ENCODE measurements around the gene SERHL2. TPM values are rescaled to one million over a fixed set of nuclear protein-coding genes. Genes with fewer than 3 reads are reported as not detected.
A peak's percentile ranks its signal among the peaks of the same experiment; 100 is the strongest.
"Not testable (repeated sequence)": the region's sequence is repeated elsewhere in the genome, so short reads cannot be mapped to it uniquely, and the experiment has no call there.

Gene SERHL2
- total RNA-seq, 1 donor = 2.9 TPM

GRCh38 chr22:42544686-42545085 lies 9.1 kb upstream of the SERHL2 start:
- no peak overlapping the region for H3K4me3 ChIP-seq (ENCODE audit: insufficient read depth, low read length)
- H3K79me2 ChIP-seq (ENCODE audit: insufficient read depth, low read length) = no peaks in the 10 kb centered on the region
- peak; percentile 74 for DNase-seq (ENCODE audit: insufficient read length, low spot score, missing footprints)
- H3K27ac ChIP-seq (ENCODE audit: low read depth, low read length) = no peak overlapping the region
- H3K27me3 ChIP-seq (ENCODE audit: insufficient read depth, low read length) = peaks cover 9% of the 10 kb centered on the region
- no peak overlapping the region for H3K4me2 ChIP-seq (ENCODE audit: insufficient read depth, low read length)
- no peak for TF ChIP-seq CTCF (IDR thresholded peaks at IDR 0.05; ENCODE audit: extremely low read depth, low read depth, low read length)
- no peaks in the 10 kb centered on the region for H4K20me1 ChIP-seq (ENCODE audit: insufficient read depth, low read length)
- no peak overlapping the region for H2AFZ ChIP-seq (ENCODE audit: low read length)
- H3K36me3 ChIP-seq (ENCODE audit: insufficient read depth, low read length) = no peaks in the 10 kb centered on the region
- H3K9me3 ChIP-seq (ENCODE audit: low read depth, low read length) = no peaks in the 10 kb centered on the region
- peaks cover 4% of the 10 kb centered on the region for H3K4me1 ChIP-seq (ENCODE audit: insufficient read depth, low read length)

GRCh38 chr22:42547562-42547961 lies 6.2 kb upstream of the SERHL2 start:
- H3K4me3 ChIP-seq (ENCODE audit: insufficient read depth, low read length) = no peak overlapping the region
- no peak for TF ChIP-seq CTCF (IDR thresholded peaks at IDR 0.05; ENCODE audit: extremely low read depth, low read depth, low read length)
- no peak for DNase-seq (ENCODE audit: insufficient read length, low spot score, missing footprints)
- no peak overlapping the region for H3K27ac ChIP-seq (ENCODE audit: low read depth, low read length)
- H3K4me2 ChIP-seq (ENCODE audit: insufficient read depth, low read length) = no peak overlapping the region
- no peak overlapping the region for H2AFZ ChIP-seq (ENCODE audit: low read length)
- no peaks in the 10 kb centered on the region for H3K36me3 ChIP-seq (ENCODE audit: insufficient read depth, low read length)
- H4K20me1 ChIP-seq (ENCODE audit: insufficient read depth, low read length) = no peaks in the 10 kb centered on the region
- no peaks in the 10 kb centered on the region for H3K79me2 ChIP-seq (ENCODE audit: insufficient read depth, low read length)
- no peaks in the 10 kb centered on the region for H3K4me1 ChIP-seq (ENCODE audit: insufficient read depth, low read length)
- no peaks in the 10 kb centered on the region for H3K9me3 ChIP-seq (ENCODE audit: low read depth, low read length)
- peaks cover 21% of the 10 kb centered on the region for H3K27me3 ChIP-seq (ENCODE audit: insufficient read depth, low read length)

- peaks cover 21% of the 10 kb centered on the region for H3K27me3 ChIP-seq (ENCODE audit: insufficient read depth, low read length)
- not testable (repeated sequence) for H4K20me1 ChIP-seq (ENCODE audit: insufficient read depth, low read length); H3K79me2 ChIP-seq (ENCODE audit: insufficient read depth, low read length); H3K27ac ChIP-seq (ENCODE audit: low read depth, low read length); H3K36me3 ChIP-seq (ENCODE audit: insufficient read depth, low read length); H3K4me2 ChIP-seq (ENCODE audit: insufficient read depth, low read length); H3K4me3 ChIP-seq (ENCODE audit: insufficient read depth, low read length); H3K9me3 ChIP-seq (ENCODE audit: low read depth, low read length); H2AFZ ChIP-seq (ENCODE audit: low read length); DNase-seq (ENCODE audit: insufficient read length, low spot score, missing footprints); H3K4me1 ChIP-seq (ENCODE audit: insufficient read depth, low read length)
Measured at GRCh38 chr22:42548126-42548525, 5.6 kb upstream of the SERHL2 start.

- no peaks in the 10 kb centered on the region for H3K79me2 ChIP-seq (ENCODE audit: insufficient read depth, low read length)
- H3K27ac ChIP-seq (ENCODE audit: low read depth, low read length) = no peak overlapping the region
- H4K20me1 ChIP-seq (ENCODE audit: insufficient read depth, low read length) = no peaks in the 10 kb centered on the region
- peaks cover under 1% of the 10 kb centered on the region for H3K4me1 ChIP-seq (ENCODE audit: insufficient read depth, low read length)
- TF ChIP-seq CTCF (IDR thresholded peaks at IDR 0.05; ENCODE audit: extremely low read depth, low read depth, low read length) = no peak
- no peaks in the 10 kb centered on the region for H3K36me3 ChIP-seq (ENCODE audit: insufficient read depth, low read length)
- H2AFZ ChIP-seq (ENCODE audit: low read length) = no peak overlapping the region
- peak; percentile 62 for DNase-seq (ENCODE audit: insufficient read length, low spot score, missing footprints)
- no peak overlapping the region for H3K4me2 ChIP-seq (ENCODE audit: insufficient read depth, low read length)
- H3K4me3 ChIP-seq (ENCODE audit: insufficient read depth, low read length) = no peak overlapping the region
- peaks cover 21% of the 10 kb centered on the region for H3K27me3 ChIP-seq (ENCODE audit: insufficient read depth, low read length)
- H3K9me3 ChIP-seq (ENCODE audit: low read depth, low read length) = no peaks in the 10 kb centered on the region
Measured at GRCh38 chr22:42548597-42549330, 5.0 kb upstream of the SERHL2 start.

Measured in osteoblast (primary cell).